Cardiac septum (tissue), 1 donor: ENCODE results near the gene ATP2C1. TPM values are rescaled to one million over a fixed set of nuclear protein-coding genes. Genes with fewer than 3 reads are reported as not detected.
"Not testable (repeated sequence)": the region's sequence is repeated elsewhere in the genome, so short reads cannot be mapped to it uniquely, and the experiment has no call there.

Experiments used
- DNase-seq: peaks from one replicate; pipeline ENCODE4 v3.0.0-alpha.2; 2020; ENCODE audit warnings: low spot score
- intact Hi-C: fragments of 100-400 bp; cut with DNase I; formaldehyde crosslinking; loops from one replicate; pipeline ENCODE4 v1.14.0; 2022
- total RNA-seq: library from RNA; stranded (reverse); fragmentation: NEBNext Ultra II Directional; extraction: Animal tissue kit (Norgen Biotek cat#: 25700); gene quantifications from one replicate; pipeline ENCODE4 v1.2.1, GENCODE V29; 2021
- donor health status: DM: no; HTN: no; CAD: no.

Gene ATP2C1
- total RNA-seq, 1 donor from 2014 or later = 60.1 TPM

- intact Hi-C loops = no loop called here
- no peak for DNase-seq
Observed at GRCh38 chr3:131025539-131025938, 131.7 kb downstream of the ATP2C1 start.

DNA sequence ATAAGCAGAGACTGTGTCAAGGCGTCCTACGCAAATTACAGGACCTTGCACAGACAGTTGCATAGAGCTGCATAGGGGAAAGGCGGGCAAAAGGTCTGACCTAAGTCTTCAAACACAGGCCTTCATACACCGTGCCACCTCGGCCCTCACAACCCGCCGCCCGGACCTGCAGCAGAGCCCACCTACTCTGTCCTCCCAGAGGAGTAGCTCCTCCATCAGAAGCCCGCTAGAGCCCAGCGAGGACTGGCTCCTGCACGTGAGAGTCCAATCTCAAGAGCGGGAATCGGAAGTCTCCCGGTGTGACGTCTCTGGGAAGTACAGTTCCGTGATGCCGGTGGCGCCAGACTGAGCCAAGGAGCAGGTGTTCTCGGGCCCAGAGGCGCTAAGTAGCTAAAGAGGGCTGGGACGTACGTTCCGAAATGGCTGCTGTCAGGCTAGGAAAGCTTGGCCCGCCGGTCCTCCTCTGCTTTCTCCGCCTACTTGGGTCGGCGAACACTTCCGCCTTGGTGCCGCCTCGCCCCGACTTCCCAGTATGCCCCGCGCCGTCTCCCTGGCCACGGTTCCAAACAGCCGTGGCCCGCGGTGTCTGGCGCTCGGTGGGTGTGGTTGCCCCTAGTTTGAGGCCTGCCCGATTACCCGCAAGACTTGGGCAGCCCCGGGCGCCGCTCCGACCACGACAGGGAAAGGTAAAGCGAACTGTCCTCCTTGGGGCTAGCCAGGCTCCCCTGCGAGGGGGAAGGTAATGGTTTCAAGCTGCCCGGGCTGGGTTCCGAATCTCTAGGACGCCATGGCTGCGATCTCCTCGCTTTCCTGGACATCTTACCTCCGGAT lies 132.7 kb downstream of the ATP2C1 start, which contains the start of the genes ASTE1 and NEK11:
TSS of gene ASTE1 (minus strand) at position 505 of the 831 bp plus-strand sequence. CDS start 1,519 bp downstream, outside the sequence.
TSS of gene NEK11 (plus strand) at position 557 of the 831 bp plus-strand sequence. CDS start 2,832 bp downstream, outside the sequence.
- peak; percentile 97 for DNase-seq
- intact Hi-C loops = loop anchor here (2.0 kb wide), 1 partner anchor 134 kb away; no protein-coding TSS in a partner anchor

DNA sequence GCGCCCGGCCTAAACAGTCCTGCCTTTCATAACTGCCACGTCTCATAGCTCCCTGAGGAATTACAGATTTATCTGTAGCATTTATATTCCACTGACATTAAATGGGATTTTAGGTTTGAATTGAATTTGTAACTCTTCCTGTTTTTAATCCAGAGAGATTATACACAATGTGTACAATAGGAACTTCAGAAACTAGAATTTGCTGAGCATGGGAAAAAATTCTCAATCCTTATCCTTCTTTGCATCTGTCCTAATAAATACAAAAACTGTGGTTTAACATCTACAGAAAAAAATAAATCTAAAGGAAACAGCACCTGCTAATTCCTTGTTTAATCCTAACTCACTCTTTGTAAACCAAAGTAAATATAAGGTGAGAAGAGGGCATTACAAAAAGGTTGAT lies 135.0 kb downstream of the ATP2C1 start:
- no peak for DNase-seq
- intact Hi-C loops = no loop called here

DNA sequence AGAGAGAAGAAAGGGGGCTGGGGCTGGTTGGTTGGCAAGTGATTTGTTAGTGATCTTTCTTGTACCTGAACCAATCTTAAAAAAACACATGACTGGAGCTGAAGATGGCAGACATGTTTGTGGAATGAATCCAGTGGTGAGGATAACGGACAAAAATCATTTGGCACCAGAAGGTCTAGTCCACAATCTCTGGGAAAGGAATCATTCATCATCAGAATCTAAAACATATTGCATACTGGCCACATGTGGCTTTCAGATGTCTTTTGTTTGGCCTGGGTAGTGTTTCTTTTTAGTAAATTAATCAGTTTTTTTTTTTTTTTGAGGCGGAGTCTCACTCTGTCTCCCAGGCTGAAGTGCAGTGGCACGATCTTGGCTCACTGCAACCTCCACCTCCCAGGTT lies 137.8 kb downstream of the ATP2C1 start:
- intact Hi-C loops = loop anchor here (10.0 kb wide), 1 partner anchor 1003 kb away; the partner anchor contains the start of gene CPNE4
- no peak for DNase-seq

DNA sequence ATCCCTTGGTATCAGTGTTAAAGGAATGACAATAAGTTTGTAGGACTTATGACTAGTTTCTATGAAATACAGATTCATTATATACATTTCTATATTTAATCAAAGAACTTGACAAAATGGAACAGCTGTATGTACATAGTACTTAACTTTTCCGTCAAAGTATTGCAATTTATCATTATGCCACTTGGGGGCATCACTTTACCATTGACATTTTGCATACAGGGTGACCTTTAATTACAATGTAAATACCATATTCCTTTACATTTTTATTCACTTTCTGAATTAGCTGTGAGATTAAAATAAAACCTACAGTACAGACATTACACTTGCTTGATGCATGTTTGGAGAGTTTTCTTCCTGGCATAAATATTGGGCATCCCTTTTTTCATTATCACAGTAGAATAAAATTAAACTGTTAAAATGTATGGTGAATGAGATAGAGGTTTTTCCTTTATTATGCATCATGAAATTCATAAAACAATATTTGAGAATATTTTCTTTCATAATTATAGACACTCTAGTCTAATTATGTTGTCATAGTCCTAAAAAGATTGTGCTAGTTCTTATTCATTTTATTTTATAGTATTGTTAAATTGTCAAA lies 139.7 kb downstream of the ATP2C1 start:
- intact Hi-C loops = loop anchor here (10.0 kb wide), 1 partner anchor 1001 kb away; the partner anchor contains the start of gene CPNE4
- no peak for DNase-seq

- intact Hi-C loops = loop anchor here (10.0 kb wide), 1 partner anchor 998 kb away; the partner anchor contains the start of gene CPNE4
- no peak for DNase-seq
Observed at GRCh38 chr3:131036200-131036816, 142.4 kb downstream of the ATP2C1 start.

- no peak for DNase-seq
- intact Hi-C loops = loop anchor here (10.0 kb wide), 1 partner anchor 998 kb away; the partner anchor contains the start of gene CPNE4
Observed at GRCh38 chr3:131036986-131037385, 143.1 kb downstream of the ATP2C1 start.

GRCh38 chr3:131038326-131038725 lies 144.4 kb downstream of the ATP2C1 start:
- no peak for DNase-seq
- intact Hi-C loops = loop anchor here (10.0 kb wide), 1 partner anchor 996 kb away; the partner anchor contains the start of gene CPNE4

GRCh38 chr3:131042271-131042985 lies 148.5 kb downstream of the ATP2C1 start:
- intact Hi-C loops = loop anchor here (10.0 kb wide), 1 partner anchor 752 kb away; no protein-coding TSS in a partner anchor
- not testable (repeated sequence) for DNase-seq

GRCh38 chr3:131047582-131047981 lies 153.7 kb downstream of the ATP2C1 start:
- intact Hi-C loops = loop anchor here (10.0 kb wide), 1 partner anchor 747 kb away; no protein-coding TSS in a partner anchor
- DNase-seq = no peak

DNA sequence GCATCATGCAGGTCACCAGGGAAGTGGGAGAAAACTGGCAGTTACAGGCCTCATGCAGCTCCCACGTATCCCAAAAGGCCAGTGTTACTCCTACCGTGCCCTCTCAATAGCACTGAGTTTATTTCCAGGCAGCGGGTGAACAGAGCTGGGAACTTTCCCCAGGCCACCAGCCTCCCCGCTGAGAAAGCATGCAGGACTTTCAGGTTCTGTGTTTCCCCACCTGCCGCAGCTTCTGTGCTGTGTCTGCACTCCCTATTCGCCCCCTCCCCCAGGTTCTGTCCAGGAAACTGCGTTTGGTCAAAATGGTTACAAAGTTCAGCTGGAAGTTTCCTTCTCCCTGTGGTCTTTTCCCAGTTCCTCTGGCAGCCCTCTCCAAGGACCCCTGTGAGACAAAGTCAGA lies 154.1 kb downstream of the ATP2C1 start:
- no peak for DNase-seq
- intact Hi-C loops = loop anchor here (10.0 kb wide), 1 partner anchor 747 kb away; no protein-coding TSS in a partner anchor

GRCh38 chr3:131050001-131050400 lies 156.1 kb downstream of the ATP2C1 start:
- intact Hi-C loops = loop anchor here (10.0 kb wide), 1 partner anchor 975 kb away; no protein-coding TSS in a partner anchor
- DNase-seq = no peak

GRCh38 chr3:131053043-131053859 lies 159.4 kb downstream of the ATP2C1 start:
- intact Hi-C loops = loop anchor here (10.0 kb wide), 1 partner anchor 972 kb away; no protein-coding TSS in a partner anchor
- DNase-seq = no peak

Other genes with a start within 250 kb of the ATP2C1 start
- gene PIK3R4, start 147.3 kb upstream of the ATP2C1 start, total RNA-seq = 13.4 TPM
- gene ASTE1, start 132.7 kb downstream of the ATP2C1 start, total RNA-seq = 3.2 TPM
- 2.8 TPM for gene NEK11, start 132.8 kb downstream of the ATP2C1 start, total RNA-seq